ENCODE measurements around the gene SMPDL3B.

DNA sequence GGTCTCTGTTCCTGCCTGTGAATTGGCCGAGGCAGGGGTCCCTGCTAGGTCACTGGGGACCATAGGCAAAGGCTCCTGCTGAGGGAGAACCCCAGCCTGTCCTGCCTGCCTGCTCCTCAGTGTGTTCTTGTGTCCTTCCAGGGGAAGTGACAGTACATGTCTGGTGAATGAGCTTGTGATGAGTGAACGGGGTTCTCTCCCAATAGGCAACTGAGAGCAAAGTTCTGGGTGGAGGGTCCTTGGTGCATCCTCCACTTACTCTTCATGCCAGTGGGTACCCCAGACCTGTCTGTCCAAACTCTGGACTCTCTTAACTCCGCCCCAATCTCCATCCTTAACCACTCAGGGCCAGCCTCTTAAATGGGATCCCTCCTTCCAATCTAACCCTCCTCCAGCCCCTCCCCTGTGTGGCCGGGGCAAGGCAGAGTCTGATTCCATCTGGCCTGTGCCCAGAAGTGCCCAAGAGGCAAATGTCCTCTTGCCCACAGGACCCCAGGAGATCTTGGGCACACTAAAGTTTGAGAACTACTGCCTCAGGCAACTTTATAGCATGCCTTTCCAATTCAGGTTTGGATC, 26.9 kb downstream of the SMPDL3B start:
- TF ChIP-seq POLR2A (IDR thresholded peaks at IDR 0.05; ENCODE audit: low read depth, low read length) (no peak), POLR2AphosphoS5 (IDR thresholded peaks at IDR 0.05; ENCODE audit: low read depth, low read length) (no peak), TAF1 (IDR thresholded peaks at IDR 0.05; ENCODE audit: low read depth, low read length) (no peak), SPI1 (IDR thresholded peaks at IDR 0.05; ENCODE audit: low read depth, low read length) (no peak), POU2F2 (IDR thresholded peaks at IDR 0.05; ENCODE audit: low read depth, low read length) (no peak), PAX5 (IDR thresholded peaks at IDR 0.05; ENCODE audit: insufficient read depth, low read length, severe bottlenecking) (no peak)

Data from GM12891 (cell line).